OCI-LY7 (cell line): ENCODE results near the gene THSD7B. TPM values are rescaled to one million over a fixed set of nuclear protein-coding genes. Genes with fewer than 3 reads are reported as not detected.

Experiments used
- BruUV-seq: library from RNA; stranded (reverse); fragments of 400-500 nt; replicated peaks from 2 replicates; lab custom pipeline; 2021; lab: Mats Ljungman, UMichigan
- CTCF ChIA-PET: fragments of 300-600 bp; sonication (Branson Sonifier 250); formaldehyde crosslinking; loops from one replicate; lab custom pipeline; 2022; ENCODE audit warnings: antibody characterized with exemption; ENCODE audit not compliant: unreplicated experiment; lab: Charles Lee
- POLR2A ChIA-PET: fragments of 300-600 bp; sonication (Branson Sonifier 250); formaldehyde crosslinking; loops from one replicate; lab custom pipeline; 2022; ENCODE audit warnings: antibody characterized with exemption; lab: Charles Lee
- DNase-seq: peaks from one replicate; pipeline ENCODE4 v3.0.0-alpha.2; 2015; ENCODE audit warnings: low spot score
- H2AFZ ChIP-seq: fragments of 200-600 bp; sonication (generic), shearing (Covaris generic); 2 replicates; pipeline ENCODE4 v1.6.1; 2014; ENCODE audit warnings: mild to moderate bottlenecking, antibody characterized with exemption, low read length, moderate library complexity
- H3K27ac ChIP-seq: fragments of 200-600 bp; sonication (generic); 2 replicates; pipeline ENCODE4 v1.5.1; 2014; ENCODE audit warnings: mixed run types, low read depth, mild to moderate bottlenecking, moderate library complexity, low read length, inconsistent platforms; ENCODE audit not compliant: poor library complexity, severe bottlenecking
- H3K36me3 ChIP-seq: fragments of 200-600 bp; sonication (generic); 2 replicates; pipeline ENCODE4 v1.6.1; 2014; ENCODE audit warnings: mild to moderate bottlenecking, antibody characterized with exemption, low read length, moderate library complexity, mixed read lengths; ENCODE audit not compliant: insufficient read depth
- H3K4me1 ChIP-seq: fragments of 200-600 bp; sonication (generic); 2 replicates; pipeline ENCODE4 v1.5.1; 2014; ENCODE audit warnings: mild to moderate bottlenecking, low read length; ENCODE audit not compliant: insufficient read depth, poor library complexity, severe bottlenecking
- H3K4me2 ChIP-seq: fragments of 200-600 bp; sonication (generic); 2 replicates; pipeline ENCODE4 v1.6.1; 2014; ENCODE audit warnings: mild to moderate bottlenecking, low read length
- H3K4me3 ChIP-seq: fragments of 200-600 bp; sonication (generic); 2 replicates; pipeline ENCODE4 v1.5.1; 2014; ENCODE audit warnings: mild to moderate bottlenecking, low read depth, low read length; ENCODE audit not compliant: poor library complexity, severe bottlenecking
- H3K79me2 ChIP-seq: fragments of 200-600 bp; sonication (generic); 2 replicates; pipeline ENCODE4 v1.6.1; 2016; ENCODE audit warnings: low read depth, mild to moderate bottlenecking, low read length, moderate library complexity, mixed read lengths; ENCODE audit not compliant: insufficient read depth
- H3K9me2 ChIP-seq: fragments of 200-600 bp; sonication (generic); 2 replicates; pipeline ENCODE4 v1.6.1; 2016; ENCODE audit warnings: mild to moderate bottlenecking, low read length, mixed read lengths; ENCODE audit not compliant: insufficient read depth
- H3K9me3 ChIP-seq: fragments of 200-600 bp; sonication (generic); 2 replicates; pipeline ENCODE4 v1.6.1; 2014; ENCODE audit warnings: mild to moderate bottlenecking, mixed run types, low read length, mixed read lengths
- H4K20me1 ChIP-seq: fragments of 200-600 bp; sonication (generic); 2 replicates; pipeline ENCODE4 v1.6.1; 2014; ENCODE audit warnings: mild to moderate bottlenecking, antibody characterized with exemption, low read length, moderate library complexity, mixed read lengths; ENCODE audit not compliant: insufficient read depth
- CTCF ChIP-seq: fragments of 200-600 bp; sonication (generic); conservative IDR thresholded peaks from 2 replicates; pipeline ENCODE4 v1.5.1; 2014; ENCODE audit warnings: mild to moderate bottlenecking, antibody characterized with exemption, low read length, moderate library complexity, mixed read lengths
- EZH2phosphoT487 ChIP-seq: fragments of 200-600 bp; sonication (generic); IDR thresholded peaks from 2 replicates; pipeline ENCODE4 v1.6.1; 2018; ENCODE audit warnings: low read depth, borderline replicate concordance, mild to moderate bottlenecking, mixed run types, antibody characterized with exemption, low read length, moderate library complexity, mixed read lengths
- intact Hi-C: fragments of 100-400 bp; cut with micrococcal nuclease; formaldehyde crosslinking; loops from one replicate; pipeline ENCODE4 v1.10.0; 2022; ENCODE audit not compliant: unreplicated experiment
- total RNA-seq, 2 experiments: library from RNA; depleted of rRNA in 1 of 2; stranded (reverse); fragments of >200 nt in 1 of 2; shearing (Covaris generic) in 1 of 2; gene quantifications; 2 replicates each; pipeline ENCODE4 v1.2.3, GENCODE V29; 2014 to 2022

The THSD7B gene
- total RNA-seq, 2 experiments from 2014 or later: 1.8 TPM

DNA sequence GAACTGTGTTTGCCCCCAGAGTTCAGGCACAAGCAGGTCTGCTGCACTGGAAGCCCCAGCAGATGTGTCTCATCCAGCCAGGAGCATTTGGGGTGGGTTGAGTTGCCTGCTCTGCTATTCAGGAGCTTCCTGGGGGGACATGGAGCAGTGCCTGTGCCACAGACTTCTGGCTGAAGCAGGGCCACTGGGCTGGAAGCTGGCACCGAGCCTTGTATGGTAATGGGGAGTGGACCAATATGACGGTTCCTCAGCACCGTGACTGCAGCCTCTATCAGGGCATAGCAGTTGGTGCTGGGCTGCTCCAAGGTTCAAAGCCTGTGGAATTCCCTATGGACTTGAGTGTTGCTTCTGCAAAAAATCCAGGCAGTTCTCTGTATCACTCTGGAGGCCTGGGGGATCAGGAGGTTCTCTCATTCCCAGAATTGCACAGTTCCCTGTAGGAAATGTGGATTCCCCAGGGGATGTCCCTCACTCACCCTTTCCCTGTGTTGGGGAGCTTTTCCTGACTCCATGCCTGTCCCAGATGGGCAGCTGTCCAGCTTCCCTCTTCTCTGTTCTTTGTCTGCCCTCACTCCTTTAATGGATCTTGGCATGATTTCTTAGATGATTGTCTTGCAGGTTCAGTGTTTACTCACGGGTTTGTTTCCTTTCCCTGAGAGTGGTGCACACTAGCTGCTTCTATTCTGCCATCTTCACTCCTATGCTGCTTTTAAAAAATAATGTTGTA, 37.2 kb upstream of the THSD7B start:
- H3K36me3 ChIP-seq: no peaks in the 10 kb centered on the region
- no peak overlapping the region for H3K4me3 ChIP-seq
- ChIA-PET CTCF (interaction anchor here (1.1 kb wide), 1 partner anchor 10 kb away, joined by 3 read pairs; no protein-coding TSS in a partner anchor), POLR2A (no interaction called here)
- no TSS peak for BruUV-seq
- no peaks in the 10 kb centered on the region for H3K79me2 ChIP-seq
- H3K27ac ChIP-seq: no peak overlapping the region
- no peak overlapping the region for H2AFZ ChIP-seq
- DNase-seq: no peak
- no peaks in the 10 kb centered on the region for H3K4me1 ChIP-seq
- H3K4me2 ChIP-seq: no peak overlapping the region
- intact Hi-C loops: no loop called here
- TF ChIP-seq EZH2phosphoT487: no peak
- H3K9me2 ChIP-seq: no peaks in the 10 kb centered on the region
- no peaks in the 10 kb centered on the region for H4K20me1 ChIP-seq
- no peaks in the 10 kb centered on the region for H3K9me3 ChIP-seq

GRCh38 chr2:136736236-136736635, 29.1 kb upstream of the THSD7B start:
- POLR2A ChIA-PET: no interaction called here
- H3K4me3 ChIP-seq: no peak overlapping the region
- intact Hi-C loops: loop anchor here (1.0 to 10.0 kb wide), 2 partner anchors 313 to 821 kb away; no protein-coding TSS in a partner anchor
- no peaks in the 10 kb centered on the region for H3K4me1 ChIP-seq
- CTCF ChIA-PET: no interaction called here
- no peak overlapping the region for H3K27ac ChIP-seq
- no peaks in the 10 kb centered on the region for H4K20me1 ChIP-seq
- H3K9me3 ChIP-seq: no peaks in the 10 kb centered on the region
- H3K4me2 ChIP-seq: no peak overlapping the region
- no peak overlapping the region for H2AFZ ChIP-seq
- no peaks in the 10 kb centered on the region for H3K9me2 ChIP-seq
- TF ChIP-seq EZH2phosphoT487 (no peak), CTCF (no peak)
- DNase-seq: no peak
- no peaks in the 10 kb centered on the region for H3K79me2 ChIP-seq
- H3K36me3 ChIP-seq: no peaks in the 10 kb centered on the region
- BruUV-seq: no TSS peak

GRCh38 chr2:136738044-136738443, 27.3 kb upstream of the THSD7B start:
- Histone ChIP-seq H3K36me3 (no peaks in the 10 kb centered on the region), H3K4me1 (no peaks in the 10 kb centered on the region), H3K27ac (no peak overlapping the region), H4K20me1 (no peaks in the 10 kb centered on the region), H3K79me2 (no peaks in the 10 kb centered on the region), H3K4me2 (no peak overlapping the region), H3K4me3 (no peak overlapping the region), H2AFZ (no peak overlapping the region), H3K9me3 (no peaks in the 10 kb centered on the region), H3K9me2 (no peaks in the 10 kb centered on the region)
- ChIA-PET CTCF (interaction anchor here (0.6 to 0.7 kb wide), 2 partner anchors 9 to 353 kb away, joined by 3 read pairs; no protein-coding TSS in a partner anchor), POLR2A (interaction anchor here (1.0 kb wide), 1 partner anchor 9 kb away, joined by 5 read pairs; no protein-coding TSS in a partner anchor)
- no peak for TF ChIP-seq CTCF
- no peak for TF ChIP-seq EZH2phosphoT487
- DNase-seq: no peak
- no TSS peak for BruUV-seq
- intact Hi-C loops: loop anchor here (10.0 kb wide), 1 partner anchor 823 kb away; no protein-coding TSS in a partner anchor
